ENCODE measurements around the gene MVB12B.
"Not testable (repeated sequence)": the region's sequence is repeated elsewhere in the genome, so short reads cannot be mapped to it uniquely, and the experiment has no call there.

Gene MVB12B

GRCh38 chr9:126465977-126466376, 139.3 kb downstream of the MVB12B start:
- no peak overlapping the region for H3K9ac ChIP-seq (ENCODE audit: low read length)
- no peaks in the 10 kb centered on the region for H3K4me1 ChIP-seq (ENCODE audit: insufficient read depth, low read length)
- H3K27me3 ChIP-seq (ENCODE audit: control insufficient read depth in 1 of 2, insufficient read depth in 2 of 2, low read length in 2 of 2) = no peaks in the 10 kb centered on the region
- no peaks in the 10 kb centered on the region for H3K9me3 ChIP-seq (ENCODE audit: low read length)
- no peak overlapping the region for H3K4me3 ChIP-seq (ENCODE audit: low read depth in 1 of 2, low read length in 2 of 2)
- H3K27ac ChIP-seq (ENCODE audit: low read depth, low read length) = no peak overlapping the region
- H3K36me3 ChIP-seq (ENCODE audit: insufficient read depth, low read length) = no peaks in the 10 kb centered on the region

- no peak overlapping the region for H3K9ac ChIP-seq (ENCODE audit: low read length)
- H3K9me3 ChIP-seq (ENCODE audit: low read length) = no peaks in the 10 kb centered on the region
- H3K27ac ChIP-seq (ENCODE audit: low read depth, low read length) = no peak overlapping the region
- no peaks in the 10 kb centered on the region for H3K36me3 ChIP-seq (ENCODE audit: insufficient read depth, low read length)
- no peaks in the 10 kb centered on the region for H3K27me3 ChIP-seq (ENCODE audit: control insufficient read depth in 1 of 2, insufficient read depth in 2 of 2, low read length in 2 of 2)
- H3K4me1 ChIP-seq (ENCODE audit: insufficient read depth, low read length) = no peaks in the 10 kb centered on the region
- H3K4me3 ChIP-seq (ENCODE audit: low read depth in 1 of 2, low read length in 2 of 2) = no peak overlapping the region
Measured at GRCh38 chr9:126468141-126468825, 141.7 kb downstream of the MVB12B start.

- H3K27ac ChIP-seq (ENCODE audit: low read depth, low read length) = no peak overlapping the region
- no peaks in the 10 kb centered on the region for H3K9me3 ChIP-seq (ENCODE audit: low read length)
- H3K27me3 ChIP-seq (ENCODE audit: control insufficient read depth in 1 of 2, insufficient read depth in 2 of 2, low read length in 2 of 2) = no peaks in the 10 kb centered on the region
- no peaks in the 10 kb centered on the region for H3K36me3 ChIP-seq (ENCODE audit: insufficient read depth, low read length)
- H3K4me3 ChIP-seq (ENCODE audit: low read depth in 1 of 2, low read length in 2 of 2) = no peak overlapping the region
- H3K9ac ChIP-seq (ENCODE audit: low read length) = no peak overlapping the region
- no peaks in the 10 kb centered on the region for H3K4me1 ChIP-seq (ENCODE audit: insufficient read depth, low read length)
Measured at GRCh38 chr9:126470241-126470993, 143.8 kb downstream of the MVB12B start.

- H3K9ac ChIP-seq (ENCODE audit: low read length) = no peak overlapping the region
- no peak overlapping the region for H3K27ac ChIP-seq (ENCODE audit: low read depth, low read length)
- no peaks in the 10 kb centered on the region for H3K9me3 ChIP-seq (ENCODE audit: low read length)
- H3K27me3 ChIP-seq (ENCODE audit: control insufficient read depth in 1 of 2, insufficient read depth in 2 of 2, low read length in 2 of 2) = no peaks in the 10 kb centered on the region
- no peak overlapping the region for H3K4me3 ChIP-seq (ENCODE audit: low read depth in 1 of 2, low read length in 2 of 2)
- H3K4me1 ChIP-seq (ENCODE audit: insufficient read depth, low read length) = no peaks in the 10 kb centered on the region
- no peaks in the 10 kb centered on the region for H3K36me3 ChIP-seq (ENCODE audit: insufficient read depth, low read length)
Measured at GRCh38 chr9:126471084-126471624, 144.5 kb downstream of the MVB12B start.

GRCh38 chr9:126472198-126472947, 145.7 kb downstream of the MVB12B start:
- Histone ChIP-seq H3K9me3 (ENCODE audit: low read length) (no peaks in the 10 kb centered on the region), H3K9ac (ENCODE audit: low read length) (no peak overlapping the region), H3K27me3 (ENCODE audit: control insufficient read depth in 1 of 2, insufficient read depth in 2 of 2, low read length in 2 of 2) (no peaks in the 10 kb centered on the region), H3K4me1 (ENCODE audit: insufficient read depth, low read length) (no peaks in the 10 kb centered on the region), H3K4me3 (ENCODE audit: low read depth in 1 of 2, low read length in 2 of 2) (no peak overlapping the region), H3K27ac (ENCODE audit: low read depth, low read length) (no peak overlapping the region), H3K36me3 (ENCODE audit: insufficient read depth, low read length) (no peaks in the 10 kb centered on the region)

- H3K27ac ChIP-seq (ENCODE audit: low read depth, low read length) = no peak overlapping the region
- no peaks in the 10 kb centered on the region for H3K9me3 ChIP-seq (ENCODE audit: low read length)
- H3K9ac ChIP-seq (ENCODE audit: low read length) = no peak overlapping the region
- no peak overlapping the region for H3K4me3 ChIP-seq (ENCODE audit: low read depth in 1 of 2, low read length in 2 of 2)
- no peaks in the 10 kb centered on the region for H3K4me1 ChIP-seq (ENCODE audit: insufficient read depth, low read length)
- H3K36me3 ChIP-seq (ENCODE audit: insufficient read depth, low read length) = no peaks in the 10 kb centered on the region
- no peaks in the 10 kb centered on the region for H3K27me3 ChIP-seq (ENCODE audit: control insufficient read depth in 1 of 2, insufficient read depth in 2 of 2, low read length in 2 of 2)
Measured at GRCh38 chr9:126472948-126473298, 146.3 kb downstream of the MVB12B start.

GRCh38 chr9:126474206-126474765, 147.7 kb downstream of the MVB12B start:
- H3K4me1 ChIP-seq (ENCODE audit: insufficient read depth, low read length) = no peaks in the 10 kb centered on the region
- no peak overlapping the region for H3K9ac ChIP-seq (ENCODE audit: low read length)
- H3K36me3 ChIP-seq (ENCODE audit: insufficient read depth, low read length) = no peaks in the 10 kb centered on the region
- no peaks in the 10 kb centered on the region for H3K27me3 ChIP-seq (ENCODE audit: control insufficient read depth in 1 of 2, insufficient read depth in 2 of 2, low read length in 2 of 2)
- H3K9me3 ChIP-seq (ENCODE audit: low read length) = no peaks in the 10 kb centered on the region
- H3K27ac ChIP-seq (ENCODE audit: low read depth, low read length) = no peak overlapping the region
- H3K4me3 ChIP-seq (ENCODE audit: low read depth in 1 of 2, low read length in 2 of 2) = no peak overlapping the region

GRCh38 chr9:126474786-126475485, 148.3 kb downstream of the MVB12B start:
- Histone ChIP-seq H3K27ac (ENCODE audit: low read depth, low read length) (no peak overlapping the region), H3K4me1 (ENCODE audit: insufficient read depth, low read length) (no peaks in the 10 kb centered on the region), H3K36me3 (ENCODE audit: insufficient read depth, low read length) (no peaks in the 10 kb centered on the region)

GRCh38 chr9:126475933-126476555, 149.4 kb downstream of the MVB12B start:
- Histone ChIP-seq H3K27me3 (ENCODE audit: control insufficient read depth in 1 of 2, insufficient read depth in 2 of 2, low read length in 2 of 2) (no peaks in the 10 kb centered on the region), H3K27ac (ENCODE audit: low read depth, low read length) (no peak overlapping the region), H3K36me3 (ENCODE audit: insufficient read depth, low read length) (no peaks in the 10 kb centered on the region), H3K4me1 (ENCODE audit: insufficient read depth, low read length) (no peaks in the 10 kb centered on the region), H3K4me3 (ENCODE audit: low read depth in 1 of 2, low read length in 2 of 2) (no peak overlapping the region), H3K9ac (ENCODE audit: low read length) (no peak overlapping the region), H3K9me3 (ENCODE audit: low read length) (no peaks in the 10 kb centered on the region)

More at GRCh38 chr9:126474786-126475485, 148.3 kb downstream of the MVB12B start:
- Histone ChIP-seq H3K9me3 (ENCODE audit: low read length) (no peaks in the 10 kb centered on the region), H3K4me3 (ENCODE audit: low read depth in 1 of 2, low read length in 2 of 2) (no peak overlapping the region), H3K9ac (ENCODE audit: low read length) (no peak overlapping the region), H3K27me3 (ENCODE audit: control insufficient read depth in 1 of 2, insufficient read depth in 2 of 2, low read length in 2 of 2) (no peaks in the 10 kb centered on the region)

- not testable (repeated sequence) for H3K27me3 ChIP-seq (ENCODE audit: control insufficient read depth in 1 of 2, insufficient read depth in 2 of 2, low read length in 2 of 2); H3K9ac ChIP-seq (ENCODE audit: low read length); H3K4me3 ChIP-seq (ENCODE audit: low read depth in 1 of 2, low read length in 2 of 2); H3K4me1 ChIP-seq (ENCODE audit: insufficient read depth, low read length); H3K36me3 ChIP-seq (ENCODE audit: insufficient read depth, low read length); H3K9me3 ChIP-seq (ENCODE audit: low read length); H3K27ac ChIP-seq (ENCODE audit: low read depth, low read length)
Measured at GRCh38 chr9:126477432-126477831, 150.8 kb downstream of the MVB12B start.
